HCT116 (cell line): ENCODE measurements around the gene KLRC3. TPM values are rescaled to one million over a fixed set of nuclear protein-coding genes. Genes with fewer than 3 reads are reported as not detected.

ENCODE experiments used
- ATAC-seq: fragments of 200-7000 bp; cut with Tn5 transposase; 2 replicates; pipeline ENCODE4 v1.9.1; 2020; ENCODE audit warnings: mild to moderate bottlenecking, moderate library complexity
- BruUV-seq: library from RNA; stranded (reverse); fragments of 400-500 nt; replicated peaks from 2 replicates; lab custom pipeline; 2021; lab: Mats Ljungman, UMichigan
- CTCF ChIA-PET: fragments of 300-600 bp; sonication (Branson Sonifier 250); formaldehyde crosslinking; loops from one replicate; lab custom pipeline; 2021; ENCODE audit warnings: antibody characterized with exemption; lab: Charles Lee
- POLR2A ChIA-PET: fragments of 300-600, 350-600 bp; sonication (Branson Sonifier 250); formaldehyde crosslinking; loops from one replicate; lab custom pipeline; 2021; ENCODE audit warnings: antibody characterized with exemption; lab: Charles Lee
- RAD21 ChIA-PET, 2 experiments: fragments of 300-600 bp; sonication (Branson Sonifier 250); formaldehyde crosslinking; loops; one replicate each; lab custom pipeline; 2023; ENCODE audit warnings: low total read pairs in 2 of 2; ENCODE audit not compliant: uncharacterized antibody in 2 of 2, unreplicated experiment in 2 of 2, low non-redundant PET in 1 of 2; lab: Charles Lee
- DNase-seq: peaks from one replicate; pipeline ENCODE4 v3.0.0-alpha.2; 2010; ENCODE audit warnings: low read depth, low spot score
- H2AFZ ChIP-seq: fragments of 200-600 bp; shearing (Covaris generic), sonication (generic); 2 replicates; pipeline ENCODE4 v1.6.1; 2017; ENCODE audit warnings: low read depth, mixed run types, mixed read lengths, antibody characterized with exemption, low read length; ENCODE audit not compliant: poor library complexity, severe bottlenecking
- H3K27ac ChIP-seq: 2 replicates; pipeline ENCODE4 v1.5.1; 2012; ENCODE audit warnings: low read depth, low read length
- H3K27me3 ChIP-seq: fragments of 200-600 bp; sonication (generic); 2 replicates; pipeline ENCODE4 v1.6.1; 2016; ENCODE audit warnings: mixed run types, low read length, mixed read lengths; ENCODE audit not compliant: insufficient read depth
- H3K36me3 ChIP-seq, 2 experiments: fragments of 200-500 bp in 1 of 2; fragments of 200-600 bp in 1 of 2; sonication (Bioruptor generic) in 1 of 2; sonication (generic) in 1 of 2; 2 replicates each; pipeline versions ENCODE4 v1.5.1 to v1.6.1; 2014 to 2016; ENCODE audit warnings: low read length in 2 of 2, inconsistent platforms in 1 of 2, mixed read lengths in 1 of 2, mixed run types in 1 of 2; ENCODE audit not compliant: insufficient read depth in 2 of 2, control insufficient read depth in 1 of 2
- H3K4me1 ChIP-seq, 2 experiments: fragments of 200-600 bp in 1 of 2; sonication (generic) in 1 of 2; 2 replicates each; pipeline versions ENCODE4 v1.5.1 to v1.6.1; 2012 to 2017; ENCODE audit warnings: low read length in 2 of 2, inconsistent platforms in 1 of 2, mild to moderate bottlenecking in 1 of 2, mixed read lengths in 1 of 2, mixed run types in 1 of 2, moderate library complexity in 1 of 2; ENCODE audit not compliant: insufficient read depth in 2 of 2, control insufficient read depth in 1 of 2
- H3K4me2 ChIP-seq: fragments of 200-600 bp; sonication (generic); 2 replicates; pipeline ENCODE4 v1.6.1; 2017; ENCODE audit warnings: mixed run types, low read length, mixed read lengths
- H3K4me3 ChIP-seq, 2 experiments: fragments of 200-600 bp in 1 of 2; sonication (generic) in 1 of 2; replicated peaks in 1 of 2; 2 replicates each; pipeline ENCODE4 v1.5.1; 2011 to 2016; ENCODE audit warnings: low read length in 2 of 2, control low read depth in 1 of 2, low read depth in 1 of 2, mild to moderate bottlenecking in 1 of 2, mixed read lengths in 1 of 2, mixed run types in 1 of 2
- H3K79me2 ChIP-seq: fragments of 200-600 bp; sonication (generic); 2 replicates; pipeline ENCODE4 v1.6.1; 2017; ENCODE audit warnings: mild to moderate bottlenecking, mixed run types, low read length, moderate library complexity, mixed read lengths; ENCODE audit not compliant: insufficient read depth
- H3K9ac ChIP-seq: fragments of 200-600 bp; sonication (generic); 2 replicates; pipeline ENCODE4 v1.6.1; 2016; ENCODE audit warnings: low read length, mixed read lengths
- H3K9me2 ChIP-seq: fragments of 200-600 bp; sonication (generic), shearing (Covaris generic); 2 replicates; pipeline ENCODE4 v1.6.1; 2017; ENCODE audit warnings: mixed run types, mild to moderate bottlenecking, moderate library complexity; ENCODE audit not compliant: insufficient read depth
- H3K9me3 ChIP-seq, 2 experiments: fragments of 200-500 bp in 1 of 2; fragments of 200-600 bp in 1 of 2; sonication (Bioruptor generic) in 1 of 2; sonication (generic) in 1 of 2; 2 replicates each; pipeline ENCODE4 v1.6.1; 2014 to 2017; ENCODE audit warnings: low read length in 2 of 2, mixed read lengths in 2 of 2, inconsistent platforms in 1 of 2, low read depth in 1 of 2, mild to moderate bottlenecking in 1 of 2, mixed run types in 1 of 2, moderate library complexity in 1 of 2; ENCODE audit not compliant: control insufficient read depth in 1 of 2, insufficient read depth in 1 of 2
- H4K20me1 ChIP-seq: fragments of 200-600 bp; sonication (generic), shearing (Covaris generic); 2 replicates; pipeline ENCODE4 v1.6.1; 2017; ENCODE audit warnings: mixed run types, mild to moderate bottlenecking, moderate library complexity; ENCODE audit not compliant: insufficient read depth
- CBX3 ChIP-seq: IDR thresholded peaks from 2 replicates; pipeline ENCODE4 v1.6.1; 2012; ENCODE audit warnings: low read depth
- CEBPB ChIP-seq: IDR thresholded peaks from 2 replicates; pipeline ENCODE4 v1.6.1; 2012; ENCODE audit warnings: low read depth
- EGR1 ChIP-seq: IDR thresholded peaks from 2 replicates; pipeline ENCODE4 v1.6.1; 2012; ENCODE audit warnings: low read depth
- ELF1 ChIP-seq: IDR thresholded peaks from 2 replicates; pipeline ENCODE4 v1.6.1; 2012; ENCODE audit warnings: low read depth, borderline replicate concordance
- EZH2phosphoT487 ChIP-seq: fragments of 200-600 bp; IDR thresholded peaks from 2 replicates; pipeline ENCODE4 v1.6.1; 2018; ENCODE audit warnings: antibody characterized with exemption, borderline replicate concordance
- FOSL1 ChIP-seq: IDR thresholded peaks from 2 replicates; pipeline ENCODE4 v1.6.1; 2012; ENCODE audit warnings: low read depth
- JUND ChIP-seq: IDR thresholded peaks from 2 replicates; pipeline ENCODE4 v1.6.1; 2012
- POLR2A ChIP-seq: IDR thresholded peaks from 2 replicates; pipeline ENCODE4 v1.7.0; 2011; ENCODE audit warnings: borderline replicate concordance; ENCODE audit not compliant: insufficient read depth, insufficient read length; ENCODE audit errors: extremely low read depth
- POLR2AphosphoS5 ChIP-seq: IDR thresholded peaks from 2 replicates; pipeline ENCODE4 v1.6.1; 2011; ENCODE audit warnings: mild to moderate bottlenecking, low read depth, low read length, moderate library complexity
- SP1 ChIP-seq: IDR thresholded peaks from 2 replicates; pipeline ENCODE4 v1.6.1; 2012; ENCODE audit warnings: low read depth
- SRF ChIP-seq: IDR thresholded peaks from 2 replicates; pipeline ENCODE4 v1.6.1; 2012; ENCODE audit warnings: low read depth
- TCF7L2 ChIP-seq: IDR thresholded peaks from 2 replicates; pipeline ENCODE4 v1.7.0; 2011; ENCODE audit warnings: borderline replicate concordance, inconsistent platforms; ENCODE audit not compliant: insufficient read depth, insufficient read length; ENCODE audit errors: extremely low read depth
- YY1 ChIP-seq: IDR thresholded peaks from 2 replicates; pipeline ENCODE4 v1.6.1; 2011; ENCODE audit warnings: low read length, low read depth, moderate library complexity, mild to moderate bottlenecking; ENCODE audit not compliant: insufficient replicate concordance; ENCODE audit errors: extremely low read depth
- ZFX ChIP-seq: fragments of 450-650 bp; IDR thresholded peaks from 2 replicates; pipeline ENCODE4 v1.6.1; 2017
- ZNF274 ChIP-seq: fragments of 200-500 bp; sonication (Bioruptor generic); IDR thresholded peaks from 2 replicates; pipeline ENCODE4 v1.6.1; 2014; ENCODE audit warnings: mild to moderate bottlenecking, low read depth, low read length, inconsistent platforms
- intact Hi-C: fragments of 100-400 bp; cut with micrococcal nuclease; formaldehyde crosslinking; loops from 2 replicates; pipeline ENCODE4 v1.10.0; 2022
- total RNA-seq: library from RNA; stranded (reverse); gene quantifications from one replicate; pipeline ENCODE4 v1.2.1, GENCODE V29; 2021; ENCODE audit not compliant: unreplicated experiment
- TF ChIP-seq, protein P1 (sequence below): IDR thresholded peaks from 2 replicates; pipeline ENCODE4 v1.6.1; 2012; ENCODE audit warnings: low read depth
- TF ChIP-seq, protein P2 (sequence below): IDR thresholded peaks from 2 replicates; pipeline ENCODE4 v1.6.1; 2012
- TF ChIP-seq, protein P3 (sequence below), 3 experiments: fragments of 200-600 bp in 1 of 3; sonication (generic) in 1 of 3; IDR thresholded peaks in 2 of 3; conservative IDR thresholded peaks in 1 of 3; 2 replicates each; pipeline ENCODE4 v1.5.1; 2012 to 2017; ENCODE audit warnings: low read depth in 2 of 3, low read length in 2 of 3, antibody characterized with exemption in 1 of 3, borderline replicate concordance in 1 of 3, control low read depth in 1 of 3, mild to moderate bottlenecking in 1 of 3, mixed read lengths in 1 of 3, mixed run types in 1 of 3, moderate library complexity in 1 of 3; ENCODE audit not compliant: insufficient read depth in 1 of 3
- TF ChIP-seq, protein P4 (sequence below): IDR thresholded peaks from 2 replicates; pipeline ENCODE4 v1.6.1; 2012
- TF ChIP-seq, protein P5 (sequence below): IDR thresholded peaks from 2 replicates; pipeline ENCODE4 v1.6.1; 2011; ENCODE audit warnings: mild to moderate bottlenecking, low read length, moderate library complexity; ENCODE audit not compliant: insufficient replicate concordance; ENCODE audit errors: extremely low read depth

The KLRC3 gene
- total RNA-seq, 1 experiment from 2014 or later: 1.8 TPM

DNA sequence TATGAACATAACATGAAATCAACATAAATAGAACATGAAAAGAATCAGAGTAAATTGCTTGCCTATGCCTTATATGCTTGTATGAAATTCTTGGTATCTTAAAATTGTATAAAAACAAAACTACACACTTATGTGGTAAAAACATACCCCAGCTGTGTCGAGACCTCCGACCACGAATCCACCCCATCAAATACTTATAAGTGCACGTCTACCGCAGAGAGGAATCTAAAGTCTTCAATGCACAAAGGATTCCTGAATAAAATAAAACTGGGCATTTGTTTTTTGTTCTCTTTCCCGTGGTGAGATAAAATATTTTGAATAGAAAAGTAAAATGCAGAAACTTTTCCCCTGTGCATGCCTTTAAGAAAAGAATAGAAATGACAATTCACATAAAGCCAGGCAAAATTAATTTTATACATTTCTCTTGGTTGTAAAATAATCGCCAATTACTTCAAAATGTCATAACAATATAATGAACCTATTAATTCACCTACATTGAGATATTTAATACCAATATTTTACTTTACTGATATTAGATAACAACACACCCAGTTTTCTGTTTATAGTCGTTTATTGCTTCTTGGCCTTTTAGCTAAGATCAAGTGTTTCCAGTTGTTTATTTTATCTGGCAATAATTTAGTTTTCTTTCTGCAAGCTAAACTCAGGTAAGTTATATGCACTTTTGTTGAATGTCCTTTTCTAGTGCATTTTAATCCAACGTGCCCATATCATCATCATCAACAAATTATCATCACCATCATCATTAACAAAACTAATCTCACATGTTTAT lies 31.6 kb downstream of the KLRC3 start:
- Histone ChIP-seq H3K4me1 (peaks cover 17 to 21% of the 10 kb centered on the region in 2 experiments), H3K4me3 (no peak overlapping the region), H3K9me2 (no peaks in the 10 kb centered on the region), H3K27ac (no peak overlapping the region), H3K9ac (no peak overlapping the region), H3K79me2 (no peaks in the 10 kb centered on the region), H2AFZ (no peak overlapping the region), H3K4me2 (no peak overlapping the region), H4K20me1 (no peaks in the 10 kb centered on the region), H3K9me3 (0 out of 4 replicates have a peak, but pooled peaks cover 0 to 5% of the 10 kb centered on the region in 2 experiments), H3K36me3 (no peaks in the 10 kb centered on the region), H3K27me3 (no peaks in the 10 kb centered on the region)
- no TSS peak for BruUV-seq
- DNase-seq: no peak
- CTCF ChIA-PET: no interaction called here
- RAD21 ChIA-PET: no interaction called here
- POLR2A ChIA-PET: no interaction called here
- TF ChIP-seq, protein P1, sequence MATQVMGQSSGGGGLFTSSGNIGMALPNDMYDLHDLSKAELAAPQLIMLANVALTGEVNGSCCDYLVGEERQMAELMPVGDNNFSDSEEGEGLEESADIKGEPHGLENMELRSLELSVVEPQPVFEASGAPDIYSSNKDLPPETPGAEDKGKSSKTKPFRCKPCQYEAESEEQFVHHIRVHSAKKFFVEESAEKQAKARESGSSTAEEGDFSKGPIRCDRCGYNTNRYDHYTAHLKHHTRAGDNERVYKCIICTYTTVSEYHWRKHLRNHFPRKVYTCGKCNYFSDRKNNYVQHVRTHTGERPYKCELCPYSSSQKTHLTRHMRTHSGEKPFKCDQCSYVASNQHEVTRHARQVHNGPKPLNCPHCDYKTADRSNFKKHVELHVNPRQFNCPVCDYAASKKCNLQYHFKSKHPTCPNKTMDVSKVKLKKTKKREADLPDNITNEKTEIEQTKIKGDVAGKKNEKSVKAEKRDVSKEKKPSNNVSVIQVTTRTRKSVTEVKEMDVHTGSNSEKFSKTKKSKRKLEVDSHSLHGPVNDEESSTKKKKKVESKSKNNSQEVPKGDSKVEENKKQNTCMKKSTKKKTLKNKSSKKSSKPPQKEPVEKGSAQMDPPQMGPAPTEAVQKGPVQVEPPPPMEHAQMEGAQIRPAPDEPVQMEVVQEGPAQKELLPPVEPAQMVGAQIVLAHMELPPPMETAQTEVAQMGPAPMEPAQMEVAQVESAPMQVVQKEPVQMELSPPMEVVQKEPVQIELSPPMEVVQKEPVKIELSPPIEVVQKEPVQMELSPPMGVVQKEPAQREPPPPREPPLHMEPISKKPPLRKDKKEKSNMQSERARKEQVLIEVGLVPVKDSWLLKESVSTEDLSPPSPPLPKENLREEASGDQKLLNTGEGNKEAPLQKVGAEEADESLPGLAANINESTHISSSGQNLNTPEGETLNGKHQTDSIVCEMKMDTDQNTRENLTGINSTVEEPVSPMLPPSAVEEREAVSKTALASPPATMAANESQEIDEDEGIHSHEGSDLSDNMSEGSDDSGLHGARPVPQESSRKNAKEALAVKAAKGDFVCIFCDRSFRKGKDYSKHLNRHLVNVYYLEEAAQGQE: no peak
- no peak for TF ChIP-seq FOSL1
- TF ChIP-seq JUND: no peak
- no peak for TF ChIP-seq SP1
- no peak for TF ChIP-seq YY1
- TF ChIP-seq, protein P2, sequence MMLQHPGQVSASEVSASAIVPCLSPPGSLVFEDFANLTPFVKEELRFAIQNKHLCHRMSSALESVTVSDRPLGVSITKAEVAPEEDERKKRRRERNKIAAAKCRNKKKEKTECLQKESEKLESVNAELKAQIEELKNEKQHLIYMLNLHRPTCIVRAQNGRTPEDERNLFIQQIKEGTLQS: no peak
- TF ChIP-seq EZH2phosphoT487: no peak
- no peak for TF ChIP-seq ZFX
- no peak for TF ChIP-seq EGR1
- TF ChIP-seq POLR2A: no peak
- no peak for TF ChIP-seq TCF7L2
- TF ChIP-seq ZNF274: no peak
- TF ChIP-seq, protein P3, sequence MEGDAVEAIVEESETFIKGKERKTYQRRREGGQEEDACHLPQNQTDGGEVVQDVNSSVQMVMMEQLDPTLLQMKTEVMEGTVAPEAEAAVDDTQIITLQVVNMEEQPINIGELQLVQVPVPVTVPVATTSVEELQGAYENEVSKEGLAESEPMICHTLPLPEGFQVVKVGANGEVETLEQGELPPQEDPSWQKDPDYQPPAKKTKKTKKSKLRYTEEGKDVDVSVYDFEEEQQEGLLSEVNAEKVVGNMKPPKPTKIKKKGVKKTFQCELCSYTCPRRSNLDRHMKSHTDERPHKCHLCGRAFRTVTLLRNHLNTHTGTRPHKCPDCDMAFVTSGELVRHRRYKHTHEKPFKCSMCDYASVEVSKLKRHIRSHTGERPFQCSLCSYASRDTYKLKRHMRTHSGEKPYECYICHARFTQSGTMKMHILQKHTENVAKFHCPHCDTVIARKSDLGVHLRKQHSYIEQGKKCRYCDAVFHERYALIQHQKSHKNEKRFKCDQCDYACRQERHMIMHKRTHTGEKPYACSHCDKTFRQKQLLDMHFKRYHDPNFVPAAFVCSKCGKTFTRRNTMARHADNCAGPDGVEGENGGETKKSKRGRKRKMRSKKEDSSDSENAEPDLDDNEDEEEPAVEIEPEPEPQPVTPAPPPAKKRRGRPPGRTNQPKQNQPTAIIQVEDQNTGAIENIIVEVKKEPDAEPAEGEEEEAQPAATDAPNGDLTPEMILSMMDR (IDR thresholded peaks at IDR 0.05 in 2 of 3, conservative IDR thresholded peaks at IDR 0.05 in 1 of 3; ENCODE audit: borderline replicate concordance in 1 of 3, insufficient read depth in 1 of 3, low read depth in 2 of 3, low read length in 2 of 3): no peak
- no peak for TF ChIP-seq ELF1
- TF ChIP-seq, protein P4, sequence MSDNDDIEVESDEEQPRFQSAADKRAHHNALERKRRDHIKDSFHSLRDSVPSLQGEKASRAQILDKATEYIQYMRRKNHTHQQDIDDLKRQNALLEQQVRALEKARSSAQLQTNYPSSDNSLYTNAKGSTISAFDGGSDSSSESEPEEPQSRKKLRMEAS: no peak
- TF ChIP-seq CBX3: no peak
- no peak for TF ChIP-seq SRF
- TF ChIP-seq POLR2AphosphoS5: no peak
- TF ChIP-seq, protein P5, sequence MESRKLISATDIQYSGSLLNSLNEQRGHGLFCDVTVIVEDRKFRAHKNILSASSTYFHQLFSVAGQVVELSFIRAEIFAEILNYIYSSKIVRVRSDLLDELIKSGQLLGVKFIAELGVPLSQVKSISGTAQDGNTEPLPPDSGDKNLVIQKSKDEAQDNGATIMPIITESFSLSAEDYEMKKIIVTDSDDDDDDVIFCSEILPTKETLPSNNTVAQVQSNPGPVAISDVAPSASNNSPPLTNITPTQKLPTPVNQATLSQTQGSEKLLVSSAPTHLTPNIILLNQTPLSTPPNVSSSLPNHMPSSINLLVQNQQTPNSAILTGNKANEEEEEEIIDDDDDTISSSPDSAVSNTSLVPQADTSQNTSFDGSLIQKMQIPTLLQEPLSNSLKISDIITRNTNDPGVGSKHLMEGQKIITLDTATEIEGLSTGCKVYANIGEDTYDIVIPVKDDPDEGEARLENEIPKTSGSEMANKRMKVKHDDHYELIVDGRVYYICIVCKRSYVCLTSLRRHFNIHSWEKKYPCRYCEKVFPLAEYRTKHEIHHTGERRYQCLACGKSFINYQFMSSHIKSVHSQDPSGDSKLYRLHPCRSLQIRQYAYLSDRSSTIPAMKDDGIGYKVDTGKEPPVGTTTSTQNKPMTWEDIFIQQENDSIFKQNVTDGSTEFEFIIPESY: no peak
- TF ChIP-seq CEBPB: no peak
- intact Hi-C loops: no loop called here
- no peak for ATAC-seq
